Loucy (cell line): ENCODE results near the gene IFT122.

Experiments
- H2AFZ ChIP-seq: fragments of 200-600 bp; sonication (generic); 2 replicates; pipeline ENCODE4 v1.6.0; 2016; ENCODE audit warnings: antibody characterized with exemption, mild to moderate bottlenecking, low read length, moderate library complexity
- H3F3A ChIP-seq: fragments of 200-600 bp; 2 replicates; pipeline ENCODE4 v1.6.0; 2016; ENCODE audit warnings: antibody characterized with exemption, low read depth, mild to moderate bottlenecking
- H3K27me3 ChIP-seq: fragments of 200-600 bp; sonication (generic); 2 replicates; pipeline ENCODE4 v1.6.1; 2014; ENCODE audit warnings: low read length, mild to moderate bottlenecking; ENCODE audit not compliant: insufficient read depth, poor library complexity, severe bottlenecking
- H3K36me3 ChIP-seq: fragments of 200-600 bp; sonication (generic); 2 replicates; pipeline ENCODE4 v1.6.1; 2016; ENCODE audit warnings: low read length; ENCODE audit not compliant: insufficient read depth
- H3K4me1 ChIP-seq: fragments of 200-600 bp; sonication (generic); 2 replicates; pipeline ENCODE4 v1.5.1; 2014; ENCODE audit warnings: low read length, mild to moderate bottlenecking; ENCODE audit not compliant: insufficient read depth, poor library complexity, severe bottlenecking
- H3K4me2 ChIP-seq: fragments of 200-600 bp; sonication (generic); 2 replicates; pipeline ENCODE4 v1.6.0; 2014; ENCODE audit warnings: antibody characterized with exemption, low read length, low read depth, mild to moderate bottlenecking; ENCODE audit not compliant: poor library complexity, severe bottlenecking
- H3K4me3 ChIP-seq: fragments of 200-600 bp; sonication (generic); 2 replicates; pipeline ENCODE4 v1.5.1; 2014; ENCODE audit warnings: low read length, mild to moderate bottlenecking, mixed read lengths; ENCODE audit not compliant: poor library complexity, severe bottlenecking
- H3K79me2 ChIP-seq: fragments of 200-600 bp; sonication (generic); 2 replicates; pipeline ENCODE4 v1.6.1; 2014; ENCODE audit warnings: low read length; ENCODE audit not compliant: insufficient read depth
- H3K9ac ChIP-seq: fragments of 200-600 bp; sonication (generic); 2 replicates; pipeline ENCODE4 v1.6.0; 2014; ENCODE audit warnings: mild to moderate bottlenecking, low read depth, low read length, moderate library complexity; ENCODE audit not compliant: poor library complexity, severe bottlenecking
- H3K9me2 ChIP-seq: fragments of 200-600 bp; sonication (generic); replicated peaks from 2 replicates; pipeline ENCODE4 v1.6.1; 2016; ENCODE audit warnings: low read depth, low read length, mixed read lengths
- H3K9me3 ChIP-seq: fragments of 200-600 bp; sonication (generic); 2 replicates; pipeline ENCODE4 v1.6.1; 2014; ENCODE audit warnings: mild to moderate bottlenecking, antibody characterized with exemption, low read length, low read depth; ENCODE audit not compliant: insufficient read depth
- H4K20me1 ChIP-seq: fragments of 200-600 bp; sonication (generic); 2 replicates; pipeline ENCODE4 v1.6.0; 2014; ENCODE audit warnings: antibody characterized with exemption, low read length, mild to moderate bottlenecking; ENCODE audit not compliant: insufficient read depth, poor library complexity, severe bottlenecking
- EZH2phosphoT487 ChIP-seq: fragments of 200-600 bp; IDR thresholded peaks from 2 replicates; pipeline ENCODE4 v1.6.1; 2018; ENCODE audit warnings: antibody characterized with exemption, mild to moderate bottlenecking, moderate library complexity, borderline replicate concordance
- TF ChIP-seq, protein P1 (sequence below): fragments of 200-600 bp; sonication (generic); conservative IDR thresholded peaks from 2 replicates; pipeline ENCODE4 v1.5.1; 2014; ENCODE audit warnings: mild to moderate bottlenecking, antibody characterized with exemption, low read length

IFT122 gene

DNA sequence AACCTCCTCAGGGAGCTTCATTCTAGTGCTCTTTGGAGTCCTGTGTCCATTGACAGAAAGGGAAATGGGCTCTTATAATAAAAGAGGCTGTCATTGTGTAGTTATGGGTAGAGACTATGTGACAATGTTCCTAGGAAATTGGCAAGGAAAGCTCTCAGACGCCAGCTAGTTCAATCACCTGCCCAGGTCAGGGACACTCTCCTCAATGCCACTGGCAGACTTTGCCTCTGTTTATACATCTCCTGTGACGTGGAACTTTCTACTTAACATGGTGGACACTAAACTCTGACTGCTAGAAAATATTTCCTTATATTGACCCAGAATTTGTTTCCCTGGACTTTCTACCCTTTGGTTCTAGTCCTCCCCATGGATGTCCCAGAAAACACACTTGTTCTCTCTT, 14.4 kb upstream of the IFT122 start:
- Histone ChIP-seq H2AFZ (no peak overlapping the region), H3K4me3 (no peak overlapping the region), H3K27me3 (no peaks in the 10 kb centered on the region), H3K4me1 (peaks cover 12% of the 10 kb centered on the region), H3K36me3 (no peaks in the 10 kb centered on the region; the same call in 1 of the 2 replicates), H3F3A (no peaks in the 10 kb centered on the region), H3K9me2 (no peaks in the 10 kb centered on the region), H3K9ac (no peak overlapping the region), H3K79me2 (no peaks in the 10 kb centered on the region), H4K20me1 (no peaks in the 10 kb centered on the region), H3K4me2 (peak overlapping the region; percentile 8), H3K9me3 (no peaks in the 10 kb centered on the region)
- TF ChIP-seq EZH2phosphoT487 = no peak
- TF ChIP-seq, protein P1, sequence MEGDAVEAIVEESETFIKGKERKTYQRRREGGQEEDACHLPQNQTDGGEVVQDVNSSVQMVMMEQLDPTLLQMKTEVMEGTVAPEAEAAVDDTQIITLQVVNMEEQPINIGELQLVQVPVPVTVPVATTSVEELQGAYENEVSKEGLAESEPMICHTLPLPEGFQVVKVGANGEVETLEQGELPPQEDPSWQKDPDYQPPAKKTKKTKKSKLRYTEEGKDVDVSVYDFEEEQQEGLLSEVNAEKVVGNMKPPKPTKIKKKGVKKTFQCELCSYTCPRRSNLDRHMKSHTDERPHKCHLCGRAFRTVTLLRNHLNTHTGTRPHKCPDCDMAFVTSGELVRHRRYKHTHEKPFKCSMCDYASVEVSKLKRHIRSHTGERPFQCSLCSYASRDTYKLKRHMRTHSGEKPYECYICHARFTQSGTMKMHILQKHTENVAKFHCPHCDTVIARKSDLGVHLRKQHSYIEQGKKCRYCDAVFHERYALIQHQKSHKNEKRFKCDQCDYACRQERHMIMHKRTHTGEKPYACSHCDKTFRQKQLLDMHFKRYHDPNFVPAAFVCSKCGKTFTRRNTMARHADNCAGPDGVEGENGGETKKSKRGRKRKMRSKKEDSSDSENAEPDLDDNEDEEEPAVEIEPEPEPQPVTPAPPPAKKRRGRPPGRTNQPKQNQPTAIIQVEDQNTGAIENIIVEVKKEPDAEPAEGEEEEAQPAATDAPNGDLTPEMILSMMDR = no peak

DNA sequence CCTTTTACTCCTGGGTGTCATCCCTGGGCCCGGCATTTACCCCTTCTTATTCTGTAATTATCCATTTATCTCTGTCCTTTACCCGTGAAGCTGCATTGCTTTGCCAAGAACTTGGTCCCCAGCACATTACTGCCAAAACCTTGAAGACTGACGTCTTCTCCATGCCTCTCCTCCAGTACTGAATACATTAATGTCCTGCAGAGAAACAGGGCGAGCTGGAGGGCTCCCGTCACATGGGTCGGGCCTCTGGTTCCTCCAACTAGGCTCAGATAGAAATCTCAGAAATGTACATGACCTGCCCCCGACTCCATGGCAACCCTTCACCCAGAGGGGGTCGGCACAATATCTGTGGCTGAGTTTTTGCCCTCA, 12.0 kb upstream of the IFT122 start:
- no peaks in the 10 kb centered on the region for H4K20me1 ChIP-seq
- no peak overlapping the region for H3K9ac ChIP-seq
- peaks cover 12% of the 10 kb centered on the region for H3K4me1 ChIP-seq
- no peaks in the 10 kb centered on the region for H3F3A ChIP-seq
- no peaks in the 10 kb centered on the region for H3K9me3 ChIP-seq
- TF ChIP-seq EZH2phosphoT487 = no peak
- TF ChIP-seq, protein P1 = no peak
- H3K27me3 ChIP-seq = no peaks in the 10 kb centered on the region
- H3K36me3 ChIP-seq = peaks cover 20% of the 10 kb centered on the region
- no peaks in the 10 kb centered on the region for H3K9me2 ChIP-seq
- no peak overlapping the region for H2AFZ ChIP-seq
- no peak overlapping the region for H3K4me2 ChIP-seq
- no peak overlapping the region for H3K4me3 ChIP-seq
- no peaks in the 10 kb centered on the region for H3K79me2 ChIP-seq

DNA sequence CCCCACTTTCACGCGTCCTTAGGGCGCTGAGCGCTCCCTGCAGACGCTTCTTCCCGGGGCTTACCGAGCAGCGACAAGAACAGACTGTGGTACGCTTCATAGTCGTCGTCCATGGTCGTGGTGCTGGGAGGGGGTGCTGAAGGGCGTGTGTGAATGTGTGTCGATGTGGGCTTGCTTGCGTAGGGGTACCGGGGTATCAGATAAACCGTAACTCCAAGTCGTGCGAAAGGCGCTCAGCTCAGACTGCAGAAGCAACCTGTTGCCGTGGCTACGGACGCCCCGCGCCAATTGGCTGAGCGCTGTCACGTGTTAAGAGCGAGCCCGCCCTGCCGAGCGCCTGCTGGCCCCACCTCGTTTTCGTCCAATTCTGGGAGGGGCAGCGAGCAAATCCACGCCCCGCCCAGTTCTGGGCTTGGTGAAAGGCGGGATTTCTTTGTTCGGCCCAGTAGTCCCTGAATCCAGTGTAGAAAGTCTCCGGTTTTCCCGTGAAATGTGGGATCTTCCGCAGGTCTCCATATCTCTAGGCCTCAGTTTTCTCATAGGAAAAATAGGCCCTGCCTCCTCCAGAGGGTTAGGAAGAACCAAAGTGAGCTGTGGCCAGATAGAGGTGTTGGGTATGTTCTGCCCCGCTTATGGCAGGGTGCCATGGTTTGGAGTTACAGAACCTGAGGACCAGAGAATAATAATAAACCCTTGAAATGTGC, 11.5 kb upstream of the IFT122 start, which contains the start of gene EFCAB12:
TSS of gene EFCAB12 (minus strand) at position 261 of the 704 bp plus-strand sequence. CDS start at position 113, 148 bp downstream.
- no peaks in the 10 kb centered on the region for H3F3A ChIP-seq
- no peaks in the 10 kb centered on the region for H3K9me3 ChIP-seq
- peaks cover 25% of the 10 kb centered on the region for H3K36me3 ChIP-seq
- no peaks in the 10 kb centered on the region for H3K79me2 ChIP-seq
- peaks cover 17% of the 10 kb centered on the region for H3K4me1 ChIP-seq
- no peaks in the 10 kb centered on the region for H3K9me2 ChIP-seq
- H2AFZ ChIP-seq = no peak within 1 kb of the TSS
- no peak within 1 kb of the TSS for H3K9ac ChIP-seq
- H3K4me2 ChIP-seq = no peak within 1 kb of the TSS
- no peaks in the 10 kb centered on the region for H4K20me1 ChIP-seq
- no peak within 1 kb of the TSS for H3K4me3 ChIP-seq
- no peaks in the 10 kb centered on the region for H3K27me3 ChIP-seq
- TF ChIP-seq EZH2phosphoT487 = no peak
- TF ChIP-seq, protein P1 = no peak
